Liver (tissue), 9 donors: ENCODE results near the gene TMEM116. TPM values are rescaled to one million over a fixed set of nuclear protein-coding genes. Genes with fewer than 3 reads are reported as not detected.

ENCODE experiments used
- DNase-seq: peaks from one replicate; pipeline ENCODE4 v3.0.0-alpha.2; 2017; ENCODE audit warnings: low spot score
- H3K27ac ChIP-seq, 2 donors: one replicate each; pipeline ENCODE4 v1.7.0; 2013; ENCODE audit warnings: inconsistent platforms in 2 of 2, low read length in 2 of 2, control low read depth in 1 of 2, low read depth in 1 of 2, mild to moderate bottlenecking in 1 of 2
- H3K27me3 ChIP-seq, 4 donors: one replicate each; pipeline versions ENCODE4 v1.6.1 to v1.7.0; 2013; ENCODE audit warnings: low read length in 3 of 4, inconsistent platforms in 1 of 4, mild to moderate bottlenecking in 1 of 4, moderate library complexity in 1 of 4; ENCODE audit not compliant: control insufficient read depth in 4 of 4, insufficient read depth in 4 of 4
- H3K36me3 ChIP-seq, 4 donors: one replicate each; pipeline versions ENCODE4 v1.6.1 to v1.7.0; 2013; ENCODE audit warnings: low read length in 3 of 4, mild to moderate bottlenecking in 3 of 4, low read depth in 1 of 4, moderate library complexity in 1 of 4; ENCODE audit not compliant: control insufficient read depth in 4 of 4, insufficient read depth in 3 of 4
- H3K4me1 ChIP-seq, 4 donors: one replicate each; pipeline versions ENCODE4 v1.6.1 to v1.7.0; 2013; ENCODE audit warnings: low read length in 3 of 4, mild to moderate bottlenecking in 3 of 4, moderate library complexity in 1 of 4; ENCODE audit not compliant: control insufficient read depth in 4 of 4, insufficient read depth in 4 of 4
- H3K4me3 ChIP-seq, 3 donors: one replicate each; pipeline versions ENCODE4 v1.6.1 to v1.7.0; 2013; ENCODE audit warnings: low read length in 3 of 3, control low read depth in 1 of 3, low read depth in 1 of 3, mild to moderate bottlenecking in 1 of 3
- H3K9ac ChIP-seq, 2 donors: one replicate each; pipeline ENCODE4 v1.7.0; 2013; ENCODE audit warnings: low read length in 2 of 2, mild to moderate bottlenecking in 2 of 2, moderate library complexity in 2 of 2, control low read depth in 1 of 2, low read depth in 1 of 2
- H3K9me3 ChIP-seq, 4 donors: one replicate each; pipeline versions ENCODE4 v1.6.1 to v1.7.0; 2013; ENCODE audit warnings: low read length in 3 of 4; ENCODE audit not compliant: control insufficient read depth in 4 of 4
- ATF3 ChIP-seq: IDR thresholded peaks from 2 replicates; pipeline ENCODE4 v1.6.1; 2016; ENCODE audit warnings: antibody characterized with exemption
- CTCF ChIP-seq: fragments of 150-350 bp; IDR thresholded peaks from 2 replicates; pipeline ENCODE4 v1.5.1; 2017; ENCODE audit warnings: improper control_type of control experiment, low read depth, low read length; ENCODE audit not compliant: missing input control
- EGR1 ChIP-seq, 2 donors: IDR thresholded peaks; 2 replicates each; pipeline ENCODE4 v1.6.1; 2016 to 2018; ENCODE audit warnings: antibody characterized with exemption in 2 of 2, low read depth in 2 of 2
- FOXA1 ChIP-seq: IDR thresholded peaks from 2 replicates; pipeline ENCODE4 v1.6.1; 2016; ENCODE audit warnings: antibody characterized with exemption
- FOXA2 ChIP-seq: IDR thresholded peaks from 2 replicates; pipeline ENCODE4 v1.6.1; 2016; ENCODE audit warnings: antibody characterized with exemption
- GABPA ChIP-seq, 2 donors: IDR thresholded peaks in 1 of 2; conservative IDR thresholded peaks in 1 of 2; 2 replicates each; pipeline ENCODE4 v1.6.1; 2016; ENCODE audit warnings: antibody characterized with exemption in 2 of 2, mild to moderate bottlenecking in 1 of 2, moderate library complexity in 1 of 2
- HNF4A ChIP-seq, 2 donors: conservative IDR thresholded peaks; 2 replicates each; pipeline ENCODE4 v1.6.1; 2016; ENCODE audit warnings: antibody characterized with exemption in 2 of 2, mild to moderate bottlenecking in 2 of 2
- HNF4G ChIP-seq: IDR thresholded peaks from 2 replicates; pipeline ENCODE4 v1.6.1; 2016; ENCODE audit warnings: antibody characterized with exemption
- JUND ChIP-seq, 2 donors: IDR thresholded peaks; 2 replicates each; pipeline ENCODE4 v1.6.1; 2016; ENCODE audit warnings: antibody characterized with exemption in 2 of 2
- MAX ChIP-seq: IDR thresholded peaks from 2 replicates; pipeline ENCODE4 v1.6.1; 2016; ENCODE audit warnings: antibody characterized with exemption
- NR2F2 ChIP-seq: IDR thresholded peaks from 2 replicates; pipeline ENCODE4 v1.6.1; 2016; ENCODE audit warnings: antibody characterized with exemption
- RAD21 ChIP-seq, 2 donors: IDR thresholded peaks; 2 replicates each; pipeline ENCODE4 v1.6.1; 2016; ENCODE audit warnings: antibody characterized with exemption in 2 of 2, mild to moderate bottlenecking in 2 of 2
- REST ChIP-seq: IDR thresholded peaks from 2 replicates; pipeline ENCODE4 v1.6.1; 2016; ENCODE audit warnings: antibody characterized with exemption, mild to moderate bottlenecking
- RXRA ChIP-seq, 2 donors: IDR thresholded peaks; 2 replicates each; pipeline ENCODE4 v1.6.1; 2017 to 2018; ENCODE audit warnings: antibody characterized with exemption in 2 of 2, mild to moderate bottlenecking in 1 of 2
- SP1 ChIP-seq: IDR thresholded peaks from 2 replicates; pipeline ENCODE4 v1.6.1; 2018; ENCODE audit warnings: antibody characterized with exemption, mild to moderate bottlenecking
- TAF1 ChIP-seq: conservative IDR thresholded peaks from 2 replicates; pipeline ENCODE4 v1.6.1; 2016; ENCODE audit warnings: antibody characterized with exemption, mild to moderate bottlenecking
- YY1 ChIP-seq: IDR thresholded peaks from 2 replicates; pipeline ENCODE4 v1.6.1; 2016; ENCODE audit warnings: antibody characterized with exemption, mild to moderate bottlenecking
- ZBTB33 ChIP-seq: IDR thresholded peaks from 2 replicates; pipeline ENCODE4 v1.6.1; 2016; ENCODE audit warnings: antibody characterized with exemption
- WGBS: extraction: QIAGEN DNeasy Blood & Tissue Kit; methylation state at CpG from one replicate; pipeline ENCODE4 v1.1.7; 2013; 5-methylcytosine and 5-hydroxymethylcytosine counted together
- polyA plus RNA-seq, 2 donors: library from polyadenylated mRNA; stranded (reverse) in 1 of 2; unstranded in 1 of 2; fragments of 200-250 nt in 1 of 2; fragments of >200 nt in 1 of 2; fragmentation: Nextera tagmentation in 1 of 2; extraction: Ambion mirVana in 1 of 2; gene quantifications; one replicate each; pipeline versions ENCODE4 v1.2.1 to v1.2.3, GENCODE V29; 2013 to 2015
- total RNA-seq, 2 donors: library from RNA; depleted of rRNA; stranded (reverse); fragments of >200 nt; gene quantifications; one replicate each; pipeline ENCODE4 v1.2.3, GENCODE V29; 2014
- donor health status: healthy.
- donor health status: healthy.
- donor health status: healthy.
- donor health status: healthy.
- donor health status: healthy.

TMEM116 gene
- total and polyA plus RNA-seq, 4 donors = 4.9 to 11.6 (median 6.6) TPM

GRCh38 chr12:111993292-111994150, 19.4 kb downstream of the TMEM116 start:
- Histone ChIP-seq H3K4me3 (no peak overlapping the region), H3K36me3 (peaks cover 0 to 2% (median 0%) of the 10 kb centered on the region in 4 donors), H3K9me3 (no peaks in the 10 kb centered on the region), H3K9ac (no peak overlapping the region), H3K4me1 (peaks cover 0 to 4% (median 2%) of the 10 kb centered on the region in 4 donors), H3K27me3 (no peaks in the 10 kb centered on the region), H3K27ac (no peak overlapping the region)
- TF ChIP-seq EGR1 (IDR thresholded peaks at IDR 0.05; ENCODE audit: low read depth in 2 of 2) (no peak), REST (no peak), SP1 (no peak)
- no peak for DNase-seq
- 83% methylated on average over 2 of the region's 2 CpGs for WGBS

GRCh38 chr12:111992464-111992863, 20.5 kb downstream of the TMEM116 start:
- DNase-seq = no peak
- Histone ChIP-seq H3K9ac (no peak overlapping the region), H3K9me3 (no peaks in the 10 kb centered on the region), H3K27ac (no peak overlapping the region), H3K4me1 (peaks cover 0 to 3% (median 1%) of the 10 kb centered on the region in 4 donors), H3K4me3 (no peak overlapping the region), H3K27me3 (no peaks in the 10 kb centered on the region), H3K36me3 (peaks cover 0 to 2% (median 0%) of the 10 kb centered on the region in 4 donors)
- WGBS = 81% methylated on average over 6 of the region's 6 CpGs
- TF ChIP-seq GABPA (IDR thresholded peaks at IDR 0.05 in 1 of 2, conservative IDR thresholded peaks at IDR 0.05 in 1 of 2) = no peak
- TF ChIP-seq HNF4G = no peak
- no peak for TF ChIP-seq MAX
- no peak for TF ChIP-seq EGR1 (IDR thresholded peaks at IDR 0.05; ENCODE audit: low read depth in 2 of 2)
- no peak for TF ChIP-seq JUND (IDR thresholded peaks at IDR 0.05)
- TF ChIP-seq RXRA (IDR thresholded peaks at IDR 0.05) = no peak
- no peak for TF ChIP-seq REST
- no peak for TF ChIP-seq ATF3
- TF ChIP-seq RAD21 (IDR thresholded peaks at IDR 0.05) = no peak
- TF ChIP-seq NR2F2 = no peak
- no peak for TF ChIP-seq HNF4A (conservative IDR thresholded peaks at IDR 0.05)
- TF ChIP-seq YY1 = no peak
- no peak for TF ChIP-seq FOXA2
- TF ChIP-seq SP1 = no peak
- no peak for TF ChIP-seq TAF1
- no peak for TF ChIP-seq FOXA1
- no peak for TF ChIP-seq CTCF
- TF ChIP-seq ZBTB33 = no peak
